Suprapubic skin (tissue), 4 donors: Measurements from ENCODE around the gene DCST2. TPM values are rescaled to one million over a fixed set of nuclear protein-coding genes. Genes with fewer than 3 reads are reported as not detected.

Experiments used
- DNase-seq, 2 donors: peaks; one replicate each; pipeline ENCODE4 v3.0.0-alpha.2; 2019; ENCODE audit warnings: low spot score in 2 of 2
- H3K27ac ChIP-seq: fragments of 200-600 bp; sonication (generic); one replicate; pipeline ENCODE4 v1.5.1; 2019
- H3K27me3 ChIP-seq: fragments of 200-600 bp; sonication (generic); one replicate; pipeline ENCODE4 v1.5.1; 2019
- H3K36me3 ChIP-seq: fragments of 200-600 bp; sonication (generic); one replicate; pipeline ENCODE4 v1.5.1; 2019
- H3K4me1 ChIP-seq: fragments of 200-600 bp; sonication (generic); one replicate; pipeline ENCODE4 v1.5.1; 2019
- H3K4me3 ChIP-seq: fragments of 200-600 bp; sonication (generic); one replicate; pipeline ENCODE4 v1.5.1; 2019; ENCODE audit warnings: mild to moderate bottlenecking
- H3K9me3 ChIP-seq: fragments of 200-600 bp; sonication (generic); one replicate; pipeline ENCODE4 v1.5.1; 2019
- CTCF ChIP-seq, 2 donors: fragments of 200-600 bp in 1 of 2; fragments of 450-650 bp in 1 of 2; sonication (generic) in 1 of 2; IDR thresholded peaks; one replicate each; pipeline ENCODE4 v1.5.1; 2016 to 2019; ENCODE audit warnings: antibody characterized with exemption in 2 of 2, mild to moderate bottlenecking in 1 of 2, moderate library complexity in 1 of 2
- EP300 ChIP-seq: sonication (generic); formaldehyde crosslinking; IDR thresholded peaks from one replicate; pipeline ENCODE4 v1.6.1; 2017; ENCODE audit warnings: antibody characterized with exemption
- POLR2A ChIP-seq, 2 donors: fragments of 450-650 bp; IDR thresholded peaks; one replicate each; pipeline ENCODE4 v1.6.1; 2017; ENCODE audit warnings: antibody characterized with exemption in 2 of 2, mild to moderate bottlenecking in 2 of 2, moderate library complexity in 2 of 2
- POLR2AphosphoS5 ChIP-seq, 3 donors: sonication (generic); formaldehyde crosslinking; IDR thresholded peaks; one replicate each; pipeline ENCODE4 v1.6.1; 2017; ENCODE audit warnings: antibody characterized with exemption in 3 of 3
- WGBS: methylation state at CpG from one replicate; pipeline ENCODE4 v1.1.5; 2018; 5-methylcytosine and 5-hydroxymethylcytosine counted together
- total RNA-seq, 4 donors: library from RNA; depleted of rRNA; stranded (reverse); fragments of >200 nt; gene quantifications; one replicate each; pipeline ENCODE4 v1.1.0, GENCODE V29; 2016

The DCST2 gene
- total RNA-seq, 4 donors from 2014 or later: 13.4 to 36.0 (median 14.5) TPM

- Histone ChIP-seq H3K4me3 (no peak overlapping the region), H3K4me1 (peaks cover 40% of the 10 kb centered on the region), H3K36me3 (no peaks in the 10 kb centered on the region), H3K27ac (peak overlapping the region; percentile 95), H3K27me3 (no peaks in the 10 kb centered on the region), H3K9me3 (no peaks in the 10 kb centered on the region)
- 35% methylated on average over 8 of the region's 8 CpGs for WGBS
- TF ChIP-seq POLR2AphosphoS5 (IDR thresholded peaks at IDR 0.05): peak in 1 of 3 donors; percentile 27
- TF ChIP-seq CTCF (IDR thresholded peaks at IDR 0.05): no peak
- no peak for DNase-seq
Observed at GRCh38 chr1:155038602-155039307, 5.2 kb upstream of the DCST2 start.

DNA sequence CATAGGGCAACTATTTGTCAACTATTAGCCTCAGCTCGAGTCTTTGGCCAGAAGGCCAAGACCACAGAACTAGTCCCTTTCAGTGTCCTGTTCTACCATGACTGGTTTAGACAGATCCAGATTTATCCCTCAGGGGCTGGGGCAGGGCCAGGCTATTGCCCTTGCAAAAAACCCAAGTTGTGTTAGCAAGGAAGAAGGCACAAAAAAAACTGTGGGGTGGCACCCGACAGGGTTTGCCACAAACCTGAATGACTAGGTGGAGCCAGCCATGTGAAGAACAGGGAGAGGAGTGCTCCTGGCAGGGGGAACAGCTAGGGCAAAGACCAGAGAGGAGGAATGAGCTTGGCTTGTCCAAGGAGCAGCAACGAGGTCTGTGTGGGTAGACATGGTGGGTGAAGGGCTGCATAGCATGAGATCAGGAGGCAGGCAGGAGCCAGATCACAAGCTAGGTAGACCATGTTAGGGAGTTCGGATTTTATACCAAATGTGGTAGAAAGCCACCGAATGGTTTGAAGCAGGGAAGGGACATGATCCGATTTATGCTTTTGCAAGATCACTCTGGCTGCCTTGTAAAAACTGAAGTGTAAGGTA lies 4.4 kb upstream of the DCST2 start:
- no peak for DNase-seq
- Histone ChIP-seq H3K4me3 (no peak overlapping the region), H3K27me3 (no peaks in the 10 kb centered on the region), H3K27ac (peak overlapping the region; percentile 95), H3K9me3 (no peaks in the 10 kb centered on the region), H3K36me3 (no peaks in the 10 kb centered on the region), H3K4me1 (peaks cover 38% of the 10 kb centered on the region)
- TF ChIP-seq POLR2AphosphoS5 (IDR thresholded peaks at IDR 0.05): no peak
- no peak for TF ChIP-seq CTCF (IDR thresholded peaks at IDR 0.05)
- TF ChIP-seq POLR2A (IDR thresholded peaks at IDR 0.05): no peak
- no peak for TF ChIP-seq EP300
- 55% methylated on average over 6 of the region's 6 CpGs for WGBS

DNA sequence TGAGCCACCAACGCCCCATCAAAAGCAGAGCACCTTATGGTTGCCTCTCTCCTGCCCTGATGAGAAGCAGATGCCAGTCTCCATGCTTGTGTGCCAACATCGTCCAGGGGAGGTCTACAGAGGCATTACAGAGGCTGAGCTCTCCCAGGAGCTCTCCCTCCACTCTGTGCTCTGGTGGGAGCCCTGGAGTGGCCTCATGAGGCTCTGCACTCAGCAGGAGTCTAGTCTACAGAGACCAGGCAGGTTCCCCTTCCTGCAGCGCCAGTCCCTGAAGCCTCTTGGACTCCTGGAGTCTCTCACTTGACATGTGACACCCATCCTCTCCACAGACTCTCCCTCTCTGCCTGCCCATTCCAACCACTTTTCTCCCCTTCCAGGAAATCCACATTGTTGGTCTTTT lies 3.5 kb upstream of the DCST2 start:
- Histone ChIP-seq H3K4me3 (no peak overlapping the region), H3K36me3 (no peaks in the 10 kb centered on the region), H3K4me1 (peaks cover 38% of the 10 kb centered on the region), H3K27me3 (no peaks in the 10 kb centered on the region), H3K9me3 (no peaks in the 10 kb centered on the region), H3K27ac (no peak overlapping the region)
- WGBS: 86% methylated on average over 3 of the region's 3 CpGs
- no peak for DNase-seq
- TF ChIP-seq EP300: no peak
- no peak for TF ChIP-seq CTCF (IDR thresholded peaks at IDR 0.05)
- no peak for TF ChIP-seq POLR2AphosphoS5 (IDR thresholded peaks at IDR 0.05)

GRCh38 chr1:155035936-155036335 lies 2.4 kb upstream of the DCST2 start:
- no peak for DNase-seq
- Histone ChIP-seq H3K36me3 (no peaks in the 10 kb centered on the region), H3K27ac (no peak overlapping the region), H3K9me3 (no peaks in the 10 kb centered on the region), H3K4me3 (no peak overlapping the region), H3K4me1 (peaks cover 38% of the 10 kb centered on the region), H3K27me3 (no peaks in the 10 kb centered on the region)
- 89% methylated on average over 2 of the region's 2 CpGs for WGBS
- TF ChIP-seq POLR2A (IDR thresholded peaks at IDR 0.05) (no peak), CTCF (IDR thresholded peaks at IDR 0.05) (no peak), EP300 (no peak), POLR2AphosphoS5 (IDR thresholded peaks at IDR 0.05) (no peak)

DNA sequence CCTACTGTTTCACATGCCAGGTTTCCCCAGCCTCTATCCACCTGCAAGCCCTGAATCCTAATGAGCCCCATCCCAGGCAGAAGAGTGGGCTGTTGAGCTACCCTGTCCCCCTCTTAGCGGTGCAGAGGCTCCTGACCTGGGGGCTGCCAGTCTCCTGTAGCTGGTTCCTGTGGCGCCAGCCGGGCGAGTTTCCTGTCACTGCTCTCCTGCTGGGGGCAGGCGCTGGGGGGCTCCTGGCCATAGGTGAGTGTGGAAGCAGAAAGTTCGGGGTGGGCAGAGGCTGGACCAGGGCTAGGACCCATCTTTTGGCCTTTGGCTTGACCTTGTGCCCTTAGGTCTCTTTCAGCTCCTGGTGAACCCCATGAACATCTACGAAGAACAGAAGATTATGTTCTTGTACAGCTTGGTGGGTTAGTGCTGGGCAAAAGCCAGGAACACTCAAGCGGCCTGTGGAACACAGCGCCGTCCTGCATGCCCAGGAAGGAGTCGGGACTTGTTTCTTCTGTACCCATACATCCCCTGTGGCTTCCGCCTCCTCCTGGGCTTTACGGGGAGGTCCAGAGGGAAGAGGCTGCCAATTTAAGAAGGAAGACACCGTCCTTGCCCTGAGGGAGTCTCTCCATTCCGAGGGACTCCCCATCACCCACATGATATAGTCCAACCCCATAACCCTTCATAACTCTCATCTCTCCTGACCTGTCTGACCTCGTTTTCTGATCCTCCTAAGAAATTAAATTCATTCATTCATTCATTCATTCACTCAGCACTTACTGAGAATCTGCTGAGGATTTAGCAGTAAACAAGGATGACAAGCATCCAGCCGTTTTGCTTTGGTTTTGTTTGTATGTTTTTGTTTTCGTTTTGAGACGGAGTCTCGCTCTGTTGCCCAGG lies 982 bp upstream of the DCST2 start:
- H3K36me3 ChIP-seq: no peaks in the 10 kb centered on the region
- H3K4me3 ChIP-seq: no peak overlapping the region
- TF ChIP-seq POLR2AphosphoS5 (IDR thresholded peaks at IDR 0.05) (no peak), EP300 (no peak), POLR2A (IDR thresholded peaks at IDR 0.05) (no peak), CTCF (IDR thresholded peaks at IDR 0.05) (no peak)
- H3K27me3 ChIP-seq: no peaks in the 10 kb centered on the region
- no peak for DNase-seq
- H3K27ac ChIP-seq: no peak overlapping the region
- no peaks in the 10 kb centered on the region for H3K9me3 ChIP-seq
- WGBS: 71% methylated on average over 14 of the region's 20 CpGs
- H3K4me1 ChIP-seq: peaks cover 33% of the 10 kb centered on the region
